Activated CD8-positive, alpha-beta T cell treated with anti-CD3 and anti-CD28 coated beads for 36 hours (primary cell): ENCODE data around the gene HS6ST1. TPM values are rescaled to one million over a fixed set of nuclear protein-coding genes. Genes with fewer than 3 reads are reported as not detected.
"Not testable (repeated sequence)": the region's sequence is repeated elsewhere in the genome, so short reads cannot be mapped to it uniquely, and the experiment has no call there.

ENCODE experiments used
- ATAC-seq: fragments of 200-7000 bp; cut with Tn5 transposase; one replicate; pipeline ENCODE4 v1.10.0; 2021; ENCODE audit warnings: mild to moderate bottlenecking, moderate library complexity
- CTCF ChIA-PET: fragments of 350-600 bp; sonication (Branson Sonifier 250); formaldehyde crosslinking; loops from one replicate; lab custom pipeline; 2021; ENCODE audit warnings: antibody characterized with exemption; lab: Charles Lee
- POLR2A ChIA-PET: fragments of 350-600 bp; sonication (Branson Sonifier 250); formaldehyde crosslinking; loops from one replicate; lab custom pipeline; 2021; ENCODE audit warnings: antibody characterized with exemption; lab: Charles Lee
- DNase-seq: peaks from one replicate; pipeline ENCODE4 v3.0.0-alpha.2; 2020
- H3K27ac Mint-ChIP-seq: one replicate; pipeline ENCODE4 v1.8.0; 2021; ENCODE audit warnings: mild to moderate bottlenecking, mixed read lengths
- H3K27me3 Mint-ChIP-seq: one replicate; pipeline ENCODE4 v1.8.0; 2021; ENCODE audit warnings: mixed read lengths
- H3K36me3 Mint-ChIP-seq: one replicate; pipeline ENCODE4 v1.8.0; 2021; ENCODE audit warnings: low read depth, mixed read lengths
- H3K4me1 Mint-ChIP-seq: one replicate; pipeline ENCODE4 v1.8.0; 2021; ENCODE audit warnings: low read depth, mixed read lengths
- H3K4me3 Mint-ChIP-seq: one replicate; pipeline ENCODE4 v1.8.0; 2021; ENCODE audit warnings: mild to moderate bottlenecking, moderate library complexity, mixed read lengths
- H3K9me3 Mint-ChIP-seq: one replicate; pipeline ENCODE4 v1.8.0; 2021; ENCODE audit warnings: mixed read lengths
- CTCF ChIP-seq: fragments of 200-600 bp; IDR thresholded peaks from one replicate; pipeline ENCODE4 v1.8.0; 2022; ENCODE audit warnings: antibody characterized with exemption, mild to moderate bottlenecking
- intact Hi-C: fragments of 100-400 bp; cut with micrococcal nuclease; formaldehyde crosslinking; loops from one replicate; pipeline ENCODE4 v1.10.0; 2022
- total RNA-seq, 2 experiments: library from RNA; stranded (reverse); gene quantifications; one replicate each; pipeline ENCODE4 v1.2.3, GENCODE V29; 2021

Gene HS6ST1
- total RNA-seq, 2 experiments from 2014 or later, result 12.5 to 13.0 TPM

- intact Hi-C loops, result no loop called here
- ChIA-PET POLR2A (no interaction called here), CTCF (no interaction called here)
- ATAC-seq (no peak), DNase-seq (no peak)
- TF ChIP-seq CTCF, result no peak
- Mint-ChIP-seq H3K9me3 (peaks cover 9% of the 10 kb centered on the region), H3K4me3 (no peak overlapping the region), H3K36me3 (peaks cover 11% of the 10 kb centered on the region), H3K27me3 (no peaks in the 10 kb centered on the region), H3K27ac (no peak overlapping the region), H3K4me1 (peaks cover 3% of the 10 kb centered on the region)
Observed at GRCh38 chr2:128269990-128270671, 48.5 kb downstream of the HS6ST1 start.

- Mint-ChIP-seq H3K4me1 (peaks cover 3% of the 10 kb centered on the region), H3K27me3 (no peaks in the 10 kb centered on the region), H3K9me3 (peaks cover 5% of the 10 kb centered on the region), H3K4me3 (no peak overlapping the region), H3K36me3 (peaks cover 6% of the 10 kb centered on the region), H3K27ac (no peak overlapping the region)
- CTCF ChIA-PET, result no interaction called here
- intact Hi-C loops, result no loop called here
- no peak for DNase-seq
- TF ChIP-seq CTCF, result no peak
- ATAC-seq, result no peak
- POLR2A ChIA-PET, result no interaction called here
Observed at GRCh38 chr2:128269063-128269989, 49.3 kb downstream of the HS6ST1 start.

- ATAC-seq, CTCF ChIA-PET, POLR2A ChIA-PET, H3K27ac Mint-ChIP-seq, H3K4me3 Mint-ChIP-seq, intact Hi-C loops, H3K9me3 Mint-ChIP-seq, H3K4me1 Mint-ChIP-seq, DNase-seq, H3K36me3 Mint-ChIP-seq, H3K27me3 Mint-ChIP-seq: not testable (repeated sequence)
Observed at GRCh38 chr2:128268611-128269010, 50.1 kb downstream of the HS6ST1 start.

- intact Hi-C loops, ATAC-seq, H3K4me1 Mint-ChIP-seq, POLR2A ChIA-PET, H3K9me3 Mint-ChIP-seq, H3K27me3 Mint-ChIP-seq, H3K27ac Mint-ChIP-seq, CTCF ChIA-PET, H3K36me3 Mint-ChIP-seq, DNase-seq, H3K4me3 Mint-ChIP-seq: not testable (repeated sequence)
Observed at GRCh38 chr2:128268145-128268544, 50.5 kb downstream of the HS6ST1 start.

- CTCF ChIA-PET, H3K4me1 Mint-ChIP-seq, intact Hi-C loops, POLR2A ChIA-PET, H3K4me3 Mint-ChIP-seq, H3K36me3 Mint-ChIP-seq, ATAC-seq, H3K9me3 Mint-ChIP-seq, H3K27me3 Mint-ChIP-seq, H3K27ac Mint-ChIP-seq, DNase-seq: not testable (repeated sequence)
Observed at GRCh38 chr2:128267649-128268048, 51.0 kb downstream of the HS6ST1 start.

- H3K4me3 Mint-ChIP-seq, H3K9me3 Mint-ChIP-seq, POLR2A ChIA-PET, CTCF ChIA-PET, H3K4me1 Mint-ChIP-seq, H3K36me3 Mint-ChIP-seq, DNase-seq, ATAC-seq, H3K27me3 Mint-ChIP-seq, H3K27ac Mint-ChIP-seq, intact Hi-C loops: not testable (repeated sequence)
Observed at GRCh38 chr2:128267197-128267596, 51.5 kb downstream of the HS6ST1 start.

- DNase-seq, H3K36me3 Mint-ChIP-seq, POLR2A ChIA-PET, H3K27me3 Mint-ChIP-seq, H3K4me3 Mint-ChIP-seq, ATAC-seq, H3K27ac Mint-ChIP-seq, intact Hi-C loops, CTCF ChIA-PET, H3K9me3 Mint-ChIP-seq, H3K4me1 Mint-ChIP-seq: not testable (repeated sequence)
Observed at GRCh38 chr2:128266463-128266862, 52.2 kb downstream of the HS6ST1 start.

- ATAC-seq, H3K4me3 Mint-ChIP-seq, intact Hi-C loops, H3K4me1 Mint-ChIP-seq, H3K36me3 Mint-ChIP-seq, H3K27me3 Mint-ChIP-seq, H3K9me3 Mint-ChIP-seq, CTCF ChIA-PET, POLR2A ChIA-PET, H3K27ac Mint-ChIP-seq, DNase-seq: not testable (repeated sequence)
Observed at GRCh38 chr2:128265608-128265993, 53.1 kb downstream of the HS6ST1 start.
